ENCODE data around the gene SLITRK5.

SLITRK5 gene

GRCh38 chr13:87712012-87712411 lies 40.8 kb downstream of the SLITRK5 start:
- no peak for FAIRE-seq
